ENCODE results near the gene MRPS11. TPM values are rescaled to one million over a fixed set of nuclear protein-coding genes. Genes with fewer than 3 reads are reported as not detected.
A peak's percentile ranks its signal among the peaks of the same experiment; 100 is the strongest.

Gene MRPS11
- total and polyA plus RNA-seq, 9 of the 15 experiments (the other 6 are each of a cell fraction or from before 2014, with no cell fraction given), result 28.3 to 83.2 (median 53.1) TPM

DNA sequence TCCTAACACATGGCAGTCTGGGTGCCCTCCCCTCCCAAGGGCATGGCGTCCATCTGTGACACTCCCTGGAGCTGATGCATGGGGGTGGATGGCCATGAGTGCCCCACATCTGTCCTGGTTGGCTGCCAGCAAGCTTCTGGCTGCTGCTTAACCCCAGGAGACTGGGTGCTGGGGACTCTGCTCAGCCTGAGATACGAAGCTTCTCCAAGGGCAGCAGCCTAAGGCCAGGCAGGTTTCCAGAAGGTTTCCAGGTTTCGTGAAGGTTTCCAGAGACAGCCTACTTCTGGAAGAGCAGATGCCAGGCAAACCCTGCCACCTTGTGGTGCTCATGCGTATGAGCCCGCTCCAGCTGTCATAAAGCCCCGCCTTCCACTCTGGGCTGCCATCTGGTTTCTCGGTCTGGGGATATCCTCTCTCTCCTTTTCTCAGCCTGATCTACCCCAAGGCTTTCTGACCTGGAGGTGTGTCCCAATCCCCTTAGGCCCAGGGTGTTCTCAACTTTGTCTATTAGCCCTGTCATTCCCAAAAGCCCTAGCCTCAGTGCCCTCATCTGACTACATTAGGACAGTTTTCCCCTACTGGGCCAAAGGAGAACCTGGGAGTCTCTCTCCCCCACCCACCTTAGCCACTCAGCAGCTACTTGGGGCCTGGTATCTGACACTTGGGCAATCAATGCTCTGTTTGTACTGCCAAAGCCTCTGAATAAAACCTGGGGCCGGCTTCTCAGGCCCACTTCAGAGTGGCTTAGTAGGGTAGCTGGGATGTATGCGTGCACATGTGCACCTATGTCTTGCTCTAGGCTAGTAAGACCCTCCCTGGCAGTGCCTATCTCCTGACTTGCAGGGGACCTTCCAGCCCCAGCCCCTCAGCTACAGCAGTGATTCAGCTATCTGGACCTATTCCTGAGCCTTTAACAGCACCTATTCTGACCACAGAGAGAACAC lies 12.4 kb upstream of the MRPS11 start (continued):
- TF ChIP-seq RB1 (IDR thresholded peaks at IDR 0.05; ENCODE audit: low read depth) (peak; percentile 40; the same call in 1 of the 2 replicates), POLR2AphosphoS5 (IDR thresholded peaks at IDR 0.05; ENCODE audit: control insufficient read depth, insufficient read depth, low read depth, low read length) (no peak), YY1 (IDR thresholded peaks at IDR 0.05; ENCODE audit: borderline replicate concordance in 1 of 3, control insufficient read depth in 1 of 3, extremely low read depth in 1 of 3, insufficient read depth in 3 of 3, insufficient read length in 1 of 3, insufficient replicate concordance in 2 of 3, low read depth in 1 of 3, low read length in 2 of 3) (peak in 1 of 3 experiments; percentile 10), NCOA6 (IDR thresholded peaks at IDR 0.05) (no peak), SMC3 (conservative IDR thresholded peaks at IDR 0.05; ENCODE audit: insufficient read depth, low read depth, low read length) (peak; percentile 42), SMAD3 (CRISPR knock-in tag; conservative IDR thresholded peaks at IDR 0.05) (no peak), RAD21 (CRISPR knock-in tag; conservative IDR thresholded peaks at IDR 0.05 in 1 of 2, IDR thresholded peaks at IDR 0.05 in 1 of 2) (peak; percentile 14 to 54; a peak in 3 of 4 replicates), ZNF76 (CRISPR knock-in tag; IDR thresholded peaks at IDR 0.05; ENCODE audit: borderline replicate concordance) (no peak), ELF4 (CRISPR knock-in tag; IDR thresholded peaks at IDR 0.05) (no peak), JUND (IDR thresholded peaks at IDR 0.05; ENCODE audit: borderline replicate concordance, low read depth, low read length) (0 out of 2 replicates have a peak, but pooled peaks have one; percentile 6), JUND (tag; IDR thresholded peaks at IDR 0.05; ENCODE audit: borderline replicate concordance, low read depth, low read length) (no peak), STAG1 (CRISPR knock-in tag; IDR thresholded peaks at IDR 0.05; ENCODE audit: borderline replicate concordance) (peak; percentile 23; the same call in 1 of the 2 replicates), MTF1 (CRISPR knock-in tag; IDR thresholded peaks at IDR 0.05; ENCODE audit: borderline replicate concordance) (no peak), LCOR (CRISPR knock-in tag; IDR thresholded peaks at IDR 0.05) (no peak), BDP1 (IDR thresholded peaks at IDR 0.05; ENCODE audit: insufficient read depth, insufficient read length) (no peak), NRF1 (conservative IDR thresholded peaks at IDR 0.05 in 1 of 2, IDR thresholded peaks at IDR 0.05 in 1 of 2) (peak in 1 of 2 experiments; percentile 64; a peak in 3 of 4 replicates), SMARCA4 (IDR thresholded peaks at IDR 0.05) (peak; percentile 48; the same call in 1 of the 2 replicates)
- TF ChIP-seq, protein P1, sequence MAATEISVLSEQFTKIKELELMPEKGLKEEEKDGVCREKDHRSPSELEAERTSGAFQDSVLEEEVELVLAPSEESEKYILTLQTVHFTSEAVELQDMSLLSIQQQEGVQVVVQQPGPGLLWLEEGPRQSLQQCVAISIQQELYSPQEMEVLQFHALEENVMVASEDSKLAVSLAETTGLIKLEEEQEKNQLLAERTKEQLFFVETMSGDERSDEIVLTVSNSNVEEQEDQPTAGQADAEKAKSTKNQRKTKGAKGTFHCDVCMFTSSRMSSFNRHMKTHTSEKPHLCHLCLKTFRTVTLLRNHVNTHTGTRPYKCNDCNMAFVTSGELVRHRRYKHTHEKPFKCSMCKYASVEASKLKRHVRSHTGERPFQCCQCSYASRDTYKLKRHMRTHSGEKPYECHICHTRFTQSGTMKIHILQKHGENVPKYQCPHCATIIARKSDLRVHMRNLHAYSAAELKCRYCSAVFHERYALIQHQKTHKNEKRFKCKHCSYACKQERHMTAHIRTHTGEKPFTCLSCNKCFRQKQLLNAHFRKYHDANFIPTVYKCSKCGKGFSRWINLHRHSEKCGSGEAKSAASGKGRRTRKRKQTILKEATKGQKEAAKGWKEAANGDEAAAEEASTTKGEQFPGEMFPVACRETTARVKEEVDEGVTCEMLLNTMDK (IDR thresholded peaks at IDR 0.05; ENCODE audit: borderline replicate concordance, insufficient read depth, low read depth, low read length, poor library complexity, severe bottlenecking), result peak; percentile 87
- TF ChIP-seq, protein P2, sequence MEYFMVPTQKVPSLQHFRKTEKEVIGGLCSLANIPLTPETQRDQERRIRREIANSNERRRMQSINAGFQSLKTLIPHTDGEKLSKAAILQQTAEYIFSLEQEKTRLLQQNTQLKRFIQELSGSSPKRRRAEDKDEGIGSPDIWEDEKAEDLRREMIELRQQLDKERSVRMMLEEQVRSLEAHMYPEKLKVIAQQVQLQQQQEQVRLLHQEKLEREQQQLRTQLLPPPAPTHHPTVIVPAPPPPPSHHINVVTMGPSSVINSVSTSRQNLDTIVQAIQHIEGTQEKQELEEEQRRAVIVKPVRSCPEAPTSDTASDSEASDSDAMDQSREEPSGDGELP (CRISPR knock-in tag; IDR thresholded peaks at IDR 0.05; ENCODE audit: borderline replicate concordance), result peak; percentile 89
- TF ChIP-seq, protein P3, sequence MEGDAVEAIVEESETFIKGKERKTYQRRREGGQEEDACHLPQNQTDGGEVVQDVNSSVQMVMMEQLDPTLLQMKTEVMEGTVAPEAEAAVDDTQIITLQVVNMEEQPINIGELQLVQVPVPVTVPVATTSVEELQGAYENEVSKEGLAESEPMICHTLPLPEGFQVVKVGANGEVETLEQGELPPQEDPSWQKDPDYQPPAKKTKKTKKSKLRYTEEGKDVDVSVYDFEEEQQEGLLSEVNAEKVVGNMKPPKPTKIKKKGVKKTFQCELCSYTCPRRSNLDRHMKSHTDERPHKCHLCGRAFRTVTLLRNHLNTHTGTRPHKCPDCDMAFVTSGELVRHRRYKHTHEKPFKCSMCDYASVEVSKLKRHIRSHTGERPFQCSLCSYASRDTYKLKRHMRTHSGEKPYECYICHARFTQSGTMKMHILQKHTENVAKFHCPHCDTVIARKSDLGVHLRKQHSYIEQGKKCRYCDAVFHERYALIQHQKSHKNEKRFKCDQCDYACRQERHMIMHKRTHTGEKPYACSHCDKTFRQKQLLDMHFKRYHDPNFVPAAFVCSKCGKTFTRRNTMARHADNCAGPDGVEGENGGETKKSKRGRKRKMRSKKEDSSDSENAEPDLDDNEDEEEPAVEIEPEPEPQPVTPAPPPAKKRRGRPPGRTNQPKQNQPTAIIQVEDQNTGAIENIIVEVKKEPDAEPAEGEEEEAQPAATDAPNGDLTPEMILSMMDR (IDR thresholded peaks at IDR 0.05 in 2 of 3, conservative IDR thresholded peaks at IDR 0.05 in 1 of 3; ENCODE audit: insufficient read depth in 2 of 3, low read depth in 1 of 3, low read length in 3 of 3), result peak; percentile 69 to 74 (median 73)

Data from K562 (cell line).